Neuronal stem cell (in vitro differentiated cells): ENCODE data around the gene TCF4.

Experiments used
- DNase-seq: peaks from one replicate; pipeline ENCODE4 v3.0.0-alpha.2; 2013; ENCODE audit warnings: low spot score
- H2AFZ ChIP-seq: one replicate; pipeline ENCODE4 v1.6.1; 2013; ENCODE audit warnings: mild to moderate bottlenecking, low read length, inconsistent platforms
- H2AK5ac ChIP-seq: 2 replicates; pipeline ENCODE4 v1.6.1; 2013; ENCODE audit warnings: low read depth, mild to moderate bottlenecking, inconsistent platforms, low read length, moderate library complexity, mixed read lengths
- H2BK120ac ChIP-seq: 2 replicates; pipeline ENCODE4 v1.6.1; 2013; ENCODE audit warnings: low read depth, mild to moderate bottlenecking, inconsistent platforms, low read length, moderate library complexity, mixed read lengths
- H2BK12ac ChIP-seq: one replicate; pipeline ENCODE4 v1.6.1; 2013; ENCODE audit warnings: low read length, inconsistent platforms
- H2BK15ac ChIP-seq: 2 replicates; pipeline ENCODE4 v1.6.1; 2013; ENCODE audit warnings: mild to moderate bottlenecking, low read length, inconsistent platforms, mixed read lengths
- H2BK5ac ChIP-seq: one replicate; pipeline ENCODE4 v1.6.1; 2013; ENCODE audit warnings: inconsistent platforms, mild to moderate bottlenecking, low read length, moderate library complexity
- H3K14ac ChIP-seq: one replicate; pipeline ENCODE4 v1.6.1; 2013; ENCODE audit warnings: low read length, inconsistent platforms
- H3K18ac ChIP-seq: 2 replicates; pipeline ENCODE4 v1.6.1; 2013; ENCODE audit warnings: low read length, inconsistent platforms
- H3K23ac ChIP-seq: 2 replicates; pipeline ENCODE4 v1.6.1; 2013; ENCODE audit warnings: low read depth, mild to moderate bottlenecking, mixed read lengths, low read length, inconsistent platforms; ENCODE audit not compliant: poor library complexity
- H3K27ac ChIP-seq: replicated peaks from 3 replicates; pipeline ENCODE4 v1.5.1; 2013; ENCODE audit warnings: low read length, inconsistent platforms
- H3K27me3 ChIP-seq, 3 experiments: 2 replicates each; pipeline ENCODE4 v1.6.1; 2013; ENCODE audit warnings: low read length in 3 of 3, mild to moderate bottlenecking in 2 of 3, inconsistent platforms in 1 of 3, low read depth in 1 of 3, mixed read lengths in 1 of 3, moderate library complexity in 1 of 3; ENCODE audit not compliant: control insufficient read depth in 3 of 3, insufficient read depth in 3 of 3
- H3K36me3 ChIP-seq, 2 donors: replicated peaks in 1 of 2; 2 replicates each; pipeline ENCODE4 v1.6.1; 2013; ENCODE audit warnings: low read length in 2 of 2; ENCODE audit not compliant: control insufficient read depth in 2 of 2, insufficient read depth in 2 of 2
- H3K4ac ChIP-seq: 2 replicates; pipeline ENCODE4 v1.6.1; 2013; ENCODE audit warnings: inconsistent platforms, mild to moderate bottlenecking, low read length, moderate library complexity
- H3K4me1 ChIP-seq, 2 donors: 1 replicate in 1 of 2; 2 replicates in 1 of 2; pipeline ENCODE4 v1.6.1; 2013; ENCODE audit warnings: low read length in 2 of 2, low read depth in 1 of 2; ENCODE audit not compliant: control insufficient read depth in 2 of 2, insufficient read depth in 1 of 2
- H3K4me2 ChIP-seq: one replicate; pipeline ENCODE4 v1.6.1; 2013; ENCODE audit warnings: mild to moderate bottlenecking, low read length, inconsistent platforms; ENCODE audit not compliant: insufficient read depth, poor library complexity, severe bottlenecking
- H3K4me3 ChIP-seq, 2 donors: 2 replicates each; pipeline ENCODE4 v1.5.1; 2013; ENCODE audit warnings: low read length in 2 of 2, mild to moderate bottlenecking in 2 of 2, inconsistent platforms in 1 of 2, moderate library complexity in 1 of 2
- H3K79me1 ChIP-seq: one replicate; pipeline ENCODE4 v1.6.1; 2013; ENCODE audit warnings: low read depth, mild to moderate bottlenecking, inconsistent platforms, low read length, moderate library complexity
- H3K9ac ChIP-seq: one replicate; pipeline ENCODE4 v1.6.1; 2013; ENCODE audit warnings: mild to moderate bottlenecking, low read depth, low read length, inconsistent platforms; ENCODE audit not compliant: poor library complexity
- H3K9me3 ChIP-seq, 2 donors: replicated peaks in 1 of 2; 2 replicates each; pipeline versions ENCODE3 to v1.6.1; 2013; ENCODE audit warnings: low read length in 2 of 2, mild to moderate bottlenecking in 2 of 2, inconsistent platforms in 1 of 2, low read depth in 1 of 2, mixed read lengths in 1 of 2, moderate library complexity in 1 of 2; ENCODE audit not compliant: control insufficient read depth in 2 of 2, insufficient read depth in 1 of 2
- H4K8ac ChIP-seq: one replicate; pipeline ENCODE4 v1.6.1; 2013; ENCODE audit warnings: low read depth, mild to moderate bottlenecking, inconsistent platforms, low read length, moderate library complexity
- H4K91ac ChIP-seq: one replicate; pipeline ENCODE4 v1.6.1; 2013; ENCODE audit warnings: low read length, low read depth, mild to moderate bottlenecking, inconsistent platforms; ENCODE audit not compliant: poor library complexity
- WGBS, 2 donors: extraction: QIAGEN DNeasy Blood & Tissue Kit; methylation state at CpG; one replicate each; pipeline ENCODE4 v1.1.7; 2013; ENCODE audit warnings: missing lambda C conversion rate in 2 of 2, mixed read lengths in 1 of 2; ENCODE audit not compliant: insufficient read length in 2 of 2, insufficient replicate concordance in 1 of 2; ENCODE audit errors: extremely low coverage in 2 of 2; 5-methylcytosine and 5-hydroxymethylcytosine counted together

TCF4 gene

DNA sequence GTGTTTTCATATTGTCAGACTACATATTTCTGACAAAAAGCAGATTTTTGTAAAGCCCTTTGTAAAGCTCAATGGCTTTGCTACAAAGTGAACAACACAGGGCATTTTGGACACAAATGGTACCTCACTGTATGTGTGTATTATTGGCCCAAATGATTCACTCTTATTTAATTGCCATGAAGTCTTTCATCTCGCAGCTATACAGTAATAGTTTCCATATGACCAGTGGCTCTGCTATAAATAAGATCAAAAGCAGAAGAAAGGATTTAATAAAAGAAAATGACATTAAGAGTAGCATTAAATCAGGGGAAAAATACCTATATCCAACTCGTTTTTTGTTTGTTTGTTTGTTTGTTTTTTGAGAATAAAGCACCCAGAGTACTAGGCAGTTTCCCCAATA, 344.7 kb downstream of the TCF4 start:
- Histone ChIP-seq H3K36me3 (peaks cover 8 to 62% of the 10 kb centered on the region in 2 donors), H3K23ac (no peak overlapping the region), H3K4me1 (no peaks in the 10 kb centered on the region), H4K91ac (no peak overlapping the region), H2BK12ac (no peak overlapping the region), H3K4me3 (no peak overlapping the region), H3K4ac (no peak overlapping the region), H3K18ac (no peak overlapping the region), H2BK120ac (no peak overlapping the region), H3K79me1 (no peaks in the 10 kb centered on the region), H3K4me2 (no peak overlapping the region), H3K9me3 (no peaks in the 10 kb centered on the region), H2BK15ac (no peak overlapping the region), H3K14ac (no peak overlapping the region), H3K9ac (no peak overlapping the region), H3K27ac (no peak overlapping the region), H2BK5ac (no peak overlapping the region), H2AFZ (no peak overlapping the region), H3K27me3 (no peaks in the 10 kb centered on the region), H2AK5ac (no peak overlapping the region), H4K8ac (no peak overlapping the region)
- no peak for DNase-seq
- WGBS, 2 donors = no CpG with 5 or more reads among the region's 2 CpGs

DNA sequence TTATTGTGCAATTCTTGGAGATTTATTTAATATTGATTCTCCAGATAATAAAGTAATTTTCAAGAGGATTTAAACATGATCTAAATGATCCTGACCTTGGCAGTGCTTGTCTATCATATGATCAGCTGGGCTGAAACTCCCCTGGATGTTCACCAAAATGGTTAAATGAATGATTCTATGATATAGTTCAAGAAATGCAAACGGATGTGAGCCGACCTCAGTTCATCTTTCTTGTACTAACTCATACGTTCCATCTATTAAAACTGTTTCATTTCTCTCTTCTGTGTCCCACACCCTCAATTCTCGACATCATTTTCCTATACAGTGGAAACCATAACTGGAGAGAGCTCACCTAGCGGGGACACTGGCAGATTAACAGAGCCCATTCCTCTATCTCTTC, 347.0 kb downstream of the TCF4 start:
- no peak overlapping the region for H3K4me2 ChIP-seq
- H3K23ac ChIP-seq = no peak overlapping the region
- H2BK12ac ChIP-seq = no peak overlapping the region
- no peak overlapping the region for H4K91ac ChIP-seq
- peaks cover 4 to 46% of the 10 kb centered on the region in 2 donors for H3K36me3 ChIP-seq
- 100% methylated on average over 2 of the region's 5 CpGs; no CpG with 5 or more reads in 1 of the 2 donors for WGBS, 2 donors
- no peak overlapping the region for H3K4ac ChIP-seq
- no peak overlapping the region for H4K8ac ChIP-seq
- H2BK5ac ChIP-seq = no peak overlapping the region
- H3K79me1 ChIP-seq = no peaks in the 10 kb centered on the region
- H2BK15ac ChIP-seq = no peak overlapping the region
- H3K18ac ChIP-seq = no peak overlapping the region
- no peaks in the 10 kb centered on the region for H3K27me3 ChIP-seq
- no peak overlapping the region for H2AFZ ChIP-seq
- no peak for DNase-seq
- no peaks in the 10 kb centered on the region for H3K4me1 ChIP-seq
- no peak overlapping the region for H3K9ac ChIP-seq
- H3K4me3 ChIP-seq = no peak overlapping the region
- no peak overlapping the region for H2AK5ac ChIP-seq
- H3K14ac ChIP-seq = no peak overlapping the region
- no peaks in the 10 kb centered on the region for H3K9me3 ChIP-seq
- H2BK120ac ChIP-seq = no peak overlapping the region
- H3K27ac ChIP-seq = no peak overlapping the region

DNA sequence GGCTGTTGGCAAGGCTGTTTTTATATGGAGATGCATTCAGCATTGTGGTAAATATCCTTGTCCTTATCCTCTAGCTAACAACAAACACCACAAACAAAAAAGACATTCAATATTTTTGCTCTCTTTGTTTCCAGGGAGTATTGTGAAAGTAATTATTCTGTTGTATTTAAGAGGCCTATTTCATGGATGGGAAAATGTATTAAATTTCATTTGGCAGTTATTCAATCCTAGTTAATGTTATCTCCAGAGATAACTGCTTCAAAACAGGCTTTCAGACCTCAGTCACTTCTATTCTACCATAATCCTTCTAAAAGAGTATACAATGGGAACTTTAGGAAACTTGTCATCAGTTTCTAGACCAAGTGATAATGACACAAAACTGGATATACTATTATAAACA, 348.3 kb downstream of the TCF4 start:
- H2BK5ac ChIP-seq = no peak overlapping the region
- H3K18ac ChIP-seq = no peak overlapping the region
- no peak overlapping the region for H2BK120ac ChIP-seq
- no peaks in the 10 kb centered on the region for H3K4me1 ChIP-seq
- no peak overlapping the region for H3K27ac ChIP-seq
- H3K14ac ChIP-seq = no peak overlapping the region
- DNase-seq = no peak
- no peak overlapping the region for H2AFZ ChIP-seq
- no peak overlapping the region for H2AK5ac ChIP-seq
- H3K4me2 ChIP-seq = no peak overlapping the region
- H4K91ac ChIP-seq = no peak overlapping the region
- no peaks in the 10 kb centered on the region for H3K27me3 ChIP-seq
- no peaks in the 10 kb centered on the region for H3K9me3 ChIP-seq
- no peak overlapping the region for H3K9ac ChIP-seq
- H2BK12ac ChIP-seq = no peak overlapping the region
- peaks cover 4 to 37% of the 10 kb centered on the region in 2 donors for H3K36me3 ChIP-seq
- H3K4ac ChIP-seq = no peak overlapping the region
- no peak overlapping the region for H4K8ac ChIP-seq
- no peak overlapping the region for H2BK15ac ChIP-seq
- no peaks in the 10 kb centered on the region for H3K79me1 ChIP-seq
- no peak overlapping the region for H3K4me3 ChIP-seq
- no peak overlapping the region for H3K23ac ChIP-seq

DNA sequence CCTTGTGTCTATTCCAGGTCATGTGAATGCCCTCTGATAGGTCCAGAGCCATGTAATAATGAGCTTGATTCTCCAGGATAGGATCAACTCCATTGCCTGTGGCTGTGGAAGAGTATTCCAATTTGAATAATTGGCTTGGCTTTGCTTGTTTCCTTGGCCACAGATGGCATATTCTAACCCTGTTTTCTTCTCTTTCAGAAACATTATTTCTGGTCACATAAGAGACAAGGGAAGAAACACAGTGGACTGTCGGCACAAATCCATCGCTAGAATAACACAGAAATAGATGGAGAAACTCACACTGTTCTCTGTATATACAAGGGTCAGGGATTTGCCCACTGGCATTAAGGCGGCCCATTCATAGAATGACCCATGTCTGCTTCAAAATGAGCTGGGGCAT, 350.3 kb downstream of the TCF4 start:
- H3K14ac ChIP-seq = no peak overlapping the region
- no CpG with 5 or more reads among the region's 3 CpGs for WGBS, 2 donors

More for the DNA sequence above, 350.3 kb downstream of the TCF4 start:
- Histone ChIP-seq H3K9me3 (no peaks in the 10 kb centered on the region), H3K9ac (no peak overlapping the region), H2BK15ac (no peak overlapping the region), H3K4ac (no peak overlapping the region), H2BK120ac (no peak overlapping the region), H2BK5ac (no peak overlapping the region), H3K23ac (no peak overlapping the region), H3K79me1 (no peaks in the 10 kb centered on the region), H3K4me2 (no peak overlapping the region), H3K36me3 (peaks cover 8 to 36% of the 10 kb centered on the region in 2 donors), H2AFZ (no peak overlapping the region), H4K8ac (no peak overlapping the region), H3K27ac (no peak overlapping the region), H4K91ac (no peak overlapping the region), H3K4me1 (no peaks in the 10 kb centered on the region), H3K18ac (no peak overlapping the region), H2BK12ac (no peak overlapping the region), H3K4me3 (no peak overlapping the region), H3K27me3 (no peaks in the 10 kb centered on the region), H2AK5ac (no peak overlapping the region)
- no peak for DNase-seq
